Posterior vena cava (tissue), 2 donors: ENCODE results near the gene SLC43A3. TPM values are rescaled to one million over a fixed set of nuclear protein-coding genes. Genes with fewer than 3 reads are reported as not detected.
A peak's percentile ranks its signal among the peaks of the same experiment; 100 is the strongest.

Experiments used
- DNase-seq: peaks from one replicate; pipeline ENCODE4 v3.0.0-alpha.2; 2020; ENCODE audit warnings: low spot score
- intact Hi-C, 2 donors: fragments of 100-400 bp; cut with DNase I; formaldehyde crosslinking; loops; one replicate each; pipeline versions ENCODE4 v1.14.1 to v1.14.2; 2022 to 2023
- total RNA-seq, 2 donors: library from RNA; stranded (reverse); fragmentation: NEBNext Ultra II Directional; extraction: Animal tissue kit (Norgen Biotek cat#: 25700); gene quantifications; one replicate each; pipeline ENCODE4 v1.2.1, GENCODE V29; 2021
- donor health status: DM: yes; HTN: yes; CAD: no.
- donor health status: DM: yes; HTN: yes; CAD: no.

Gene SLC43A3
- total RNA-seq, 2 donors from 2014 or later, result 72.6 to 84.7 TPM

- intact Hi-C loops, result no loop called here
- DNase-seq, result no peak
Measured at GRCh38 chr11:57434640-57435546, 8.0 kb upstream of the SLC43A3 start.

GRCh38 chr11:57432714-57433163 lies 5.8 kb upstream of the SLC43A3 start:
- no peak for DNase-seq
- intact Hi-C loops, result no loop called here

- intact Hi-C loops, result no loop called here
- DNase-seq, result no peak
Measured at GRCh38 chr11:57432149-57432561, 5.2 kb upstream of the SLC43A3 start.

GRCh38 chr11:57430952-57431351 lies 4.0 kb upstream of the SLC43A3 start:
- no peak for DNase-seq
- intact Hi-C loops, result loop anchor here in 1 of 2 donors (1.0 kb wide), 1 partner anchor 19 kb away; no protein-coding TSS in a partner anchor

GRCh38 chr11:57429946-57430345 lies 3.0 kb upstream of the SLC43A3 start:
- intact Hi-C loops, result loop anchor here in 1 of 2 donors (1.0 kb wide), 1 partner anchor 18 kb away; no protein-coding TSS in a partner anchor
- no peak for DNase-seq

- intact Hi-C loops, result no loop called here
- no peak for DNase-seq
Measured at GRCh38 chr11:57428643-57429042, 1.7 kb upstream of the SLC43A3 start.

- peak; percentile 91 for DNase-seq
- intact Hi-C loops, result no loop called here
Measured at GRCh38 chr11:57427727-57428082, 784 bp upstream of the SLC43A3 start.

GRCh38 chr11:57426439-57426928 lies 437 bp downstream of the SLC43A3 start:
- intact Hi-C loops, result no loop called here
- no peak for DNase-seq

GRCh38 chr11:57425565-57426438 lies 1.1 kb downstream of the SLC43A3 start:
- intact Hi-C loops, result no loop called here
- peak; percentile 93 for DNase-seq

- intact Hi-C loops, result no loop called here
- DNase-seq, result peak; percentile 92
Measured at GRCh38 chr11:57424792-57425564, 1.9 kb downstream of the SLC43A3 start.

GRCh38 chr11:57424137-57424791 lies 2.7 kb downstream of the SLC43A3 start:
- intact Hi-C loops, result no loop called here
- no peak for DNase-seq

GRCh38 chr11:57422669-57423068 lies 4.3 kb downstream of the SLC43A3 start:
- no peak for DNase-seq
- intact Hi-C loops, result no loop called here

- no peak for DNase-seq
- intact Hi-C loops, result no loop called here
Measured at GRCh38 chr11:57421805-57422204, 5.1 kb downstream of the SLC43A3 start.

- intact Hi-C loops, result no loop called here
- no peak for DNase-seq
Measured at GRCh38 chr11:57421066-57421465, 5.9 kb downstream of the SLC43A3 start.

GRCh38 chr11:57419146-57419545 lies 7.8 kb downstream of the SLC43A3 start:
- DNase-seq, result no peak
- intact Hi-C loops, result no loop called here

GRCh38 chr11:57418131-57418530 lies 8.8 kb downstream of the SLC43A3 start:
- intact Hi-C loops, result no loop called here
- no peak for DNase-seq

- intact Hi-C loops, result no loop called here
- DNase-seq, result no peak
Measured at GRCh38 chr11:57417056-57417455, 9.9 kb downstream of the SLC43A3 start.

GRCh38 chr11:57416436-57416835 lies 10.5 kb downstream of the SLC43A3 start:
- intact Hi-C loops, result no loop called here

More at GRCh38 chr11:57416436-57416835, 10.5 kb downstream of the SLC43A3 start:
- no peak for DNase-seq
